Heart right ventricle (tissue), 16 donors: Measurements from ENCODE around the gene ZFAND5. TPM values are rescaled to one million over a fixed set of nuclear protein-coding genes. Genes with fewer than 3 reads are reported as not detected.

ENCODE experiments used
- ATAC-seq, 8 donors: fragments of 200-7000 bp; cut with Tn5 transposase; one replicate each; pipeline ENCODE4 v1.9.1; 2020; ENCODE audit warnings: mild to moderate bottlenecking in 8 of 8, moderate library complexity in 8 of 8, moderate number of reproducible peaks in 1 of 8
- DNase-seq, 2 donors: peaks; one replicate each; pipeline ENCODE4 v3.0.0-alpha.2; 2020
- H3K27ac ChIP-seq, 10 donors: fragments of 200-600 bp; sonication (generic) in 2 of 10; one replicate each; pipeline versions ENCODE4 v1.5.0 to v1.8.0; 2020 to 2022; ENCODE audit warnings: mild to moderate bottlenecking in 3 of 10
- H3K27me3 ChIP-seq, 7 donors: fragments of 200-600 bp; one replicate each; pipeline ENCODE4 v1.8.0; 2021 to 2022; ENCODE audit warnings: mild to moderate bottlenecking in 2 of 7
- H3K36me3 ChIP-seq, 9 donors: fragments of 200-600 bp; sonication (generic) in 1 of 9; one replicate each; pipeline versions ENCODE4 v1.5.0 to v1.8.0; 2020 to 2022; ENCODE audit warnings: mild to moderate bottlenecking in 2 of 9
- H3K4me1 ChIP-seq, 9 donors: fragments of 200-600 bp; sonication (generic) in 1 of 9; one replicate each; pipeline versions ENCODE4 v1.5.0 to v1.8.0; 2020 to 2022; ENCODE audit warnings: mild to moderate bottlenecking in 4 of 9
- H3K4me3 ChIP-seq, 10 donors: fragments of 200-600 bp; sonication (generic) in 2 of 10; one replicate each; pipeline versions ENCODE4 v1.5.0 to v1.8.0; 2020 to 2022; ENCODE audit warnings: mild to moderate bottlenecking in 7 of 10, moderate library complexity in 2 of 10
- H3K9me3 ChIP-seq, 11 donors: fragments of 200-600 bp in 10 of 11; sonication (generic) in 2 of 11; one replicate each; pipeline versions ENCODE4 v1.5.0 to v1.8.0; 2013 to 2022; ENCODE audit warnings: mild to moderate bottlenecking in 2 of 11, control low read depth in 1 of 11, moderate library complexity in 1 of 11
- CTCF ChIP-seq, 9 donors: fragments of 200-600 bp; sonication (generic) in 2 of 9; IDR thresholded peaks; one replicate each; pipeline versions ENCODE4 v1.5.0 to v1.8.0; 2021 to 2022; ENCODE audit warnings: antibody characterized with exemption in 9 of 9, mild to moderate bottlenecking in 5 of 9, moderate library complexity in 1 of 9
- WGBS, 2 donors: extraction: QIAGEN DNeasy Blood & Tissue Kit; methylation state at CpG; one replicate each; pipeline ENCODE4 v1.1.7; 2013; ENCODE audit warnings: inconsistent platforms in 1 of 2; 5-methylcytosine and 5-hydroxymethylcytosine counted together
- intact Hi-C, 10 donors: fragments of 100-400 bp; cut with DNase I; formaldehyde crosslinking; loops; one replicate each; pipeline versions ENCODE4 v1.11.1 to v1.14.2; 2022
- polyA plus RNA-seq, 2 donors: library from polyadenylated mRNA; stranded (reverse); fragments of 200-250 nt; gene quantifications; one replicate each; pipeline ENCODE4 v1.2.3, GENCODE V29; 2013
- total RNA-seq, 10 donors: library from RNA; stranded (reverse); fragmentation: NEBNext Ultra II Directional in 3 of 10; extraction: Animal tissue kit (Norgen Biotek cat#: 25700) in 3 of 10; gene quantifications; one replicate each; pipeline versions ENCODE4 v1.2.1 to v1.2.4, GENCODE V29; 2021 to 2023
- donor health status: Arrhythmogenic right ventricular cardiomyopathy.
- donor health status: ischemic (EF 13 %, LVEDD 7.1; RV severe dilation, severe dysfunction).
- donor health status: healthy with polysubstance abuse.
- donor health status: DM: no; HTN: yes; CAD: no.
- donor health status: DM: no; HTN: no; CAD: no.
- donor health status: ischemic (EF 25% LVEDD 6.9; RV normal size, moderate dysfunction).
- donor health status: ischemic (EF 25% LVEDD 5.7; RV mildly dilated, moderate dysfunction).
- donor health status: healthy.
- donor health status: DM: yes; HTN: yes; CAD: no.
- donor health status: Ischemic cardiomyopathy.
- donor health status: ischemic (EF 35%, LVEDD 5.7; RV mildly dilated, moderate dysfunction).
- donor health status: nonischemic (EF 11% LVEDD 7.7; RV severe dilation, severe dysfunction).
- donor health status: DM: yes; HTN: yes; CAD: no.
- donor health status: PGD.
- donor health status: ischemic (EF 29% LVEDD 5.4; RV normal size, mild dysfunction).
- donor health status: nonischemic (EF 23%, LVEDD 6.1; RV moderate dilation, normal function).

Gene ZFAND5
- total and polyA plus RNA-seq, 12 donors: 66.7 to 280 (median 217) TPM

- TF ChIP-seq CTCF (IDR thresholded peaks at IDR 0.05): no peak
- WGBS, 2 donors: 64 to 73% methylated on average over 1 of the region's 1 CpG
- Histone ChIP-seq H3K36me3 (peaks cover 0 to 56% (median 18%) of the 10 kb centered on the region in 9 donors), H3K9me3 (no peaks in the 10 kb centered on the region), H3K27me3 (no peaks in the 10 kb centered on the region), H3K4me3 (no peak overlapping the region), H3K27ac (no peak overlapping the region), H3K4me1 (peaks cover 0 to 31% (median 10%) of the 10 kb centered on the region in 9 donors)
- intact Hi-C loops: loop anchor here in 3 of 10 donors (5.0 to 10.0 kb wide), 4 partner anchors 45 to 465 kb away; no protein-coding TSS in a partner anchor
- ATAC-seq: no peak
- DNase-seq: no peak
Measured at GRCh38 chr9:72349911-72350310, 15.1 kb downstream of the ZFAND5 start.

GRCh38 chr9:72349240-72349639, 15.8 kb downstream of the ZFAND5 start:
- Histone ChIP-seq H3K27me3 (no peaks in the 10 kb centered on the region), H3K4me1 (peaks cover 0 to 24% (median 5%) of the 10 kb centered on the region in 9 donors), H3K36me3 (peaks cover 0 to 49% (median 11%) of the 10 kb centered on the region in 9 donors), H3K9me3 (no peaks in the 10 kb centered on the region), H3K27ac (no peak overlapping the region), H3K4me3 (no peak overlapping the region)
- DNase-seq (no peak), ATAC-seq (no peak)
- TF ChIP-seq CTCF (IDR thresholded peaks at IDR 0.05): no peak
- intact Hi-C loops: no loop called here
- 83 to 88% methylated on average over 2 of the region's 2 CpGs for WGBS, 2 donors

GRCh38 chr9:72346333-72346732, 18.7 kb downstream of the ZFAND5 start:
- intact Hi-C loops: no loop called here
- ATAC-seq (no peak), DNase-seq (no peak)
- TF ChIP-seq CTCF (IDR thresholded peaks at IDR 0.05): no peak
- H3K9me3 ChIP-seq: no peaks in the 10 kb centered on the region
- WGBS, 2 donors: 86 to 88% methylated on average over 1 of the region's 1 CpG
- H3K36me3 ChIP-seq: peaks cover 0 to 22% (median 0%) of the 10 kb centered on the region in 9 donors
- H3K27me3 ChIP-seq: no peaks in the 10 kb centered on the region
- peaks cover 0 to 14% (median 0%) of the 10 kb centered on the region in 9 donors for H3K4me1 ChIP-seq
- no peak overlapping the region for H3K4me3 ChIP-seq
- H3K27ac ChIP-seq: no peak overlapping the region

- DNase-seq (no peak), ATAC-seq (no peak)
- H3K4me3 ChIP-seq: no peak overlapping the region
- H3K36me3 ChIP-seq: peaks cover 0 to 33% (median 0%) of the 10 kb centered on the region in 9 donors
- intact Hi-C loops: no loop called here
- no peaks in the 10 kb centered on the region for H3K27me3 ChIP-seq
- no peaks in the 10 kb centered on the region for H3K4me1 ChIP-seq
- no peaks in the 10 kb centered on the region for H3K9me3 ChIP-seq
- TF ChIP-seq CTCF (IDR thresholded peaks at IDR 0.05): no peak
- H3K27ac ChIP-seq: no peak overlapping the region
- WGBS, 2 donors: 92 to 96% methylated on average over 4 of the region's 4 CpGs
Measured at GRCh38 chr9:72338631-72339030, 26.4 kb downstream of the ZFAND5 start.
